Measurements from ENCODE around the gene NID1.

DNA sequence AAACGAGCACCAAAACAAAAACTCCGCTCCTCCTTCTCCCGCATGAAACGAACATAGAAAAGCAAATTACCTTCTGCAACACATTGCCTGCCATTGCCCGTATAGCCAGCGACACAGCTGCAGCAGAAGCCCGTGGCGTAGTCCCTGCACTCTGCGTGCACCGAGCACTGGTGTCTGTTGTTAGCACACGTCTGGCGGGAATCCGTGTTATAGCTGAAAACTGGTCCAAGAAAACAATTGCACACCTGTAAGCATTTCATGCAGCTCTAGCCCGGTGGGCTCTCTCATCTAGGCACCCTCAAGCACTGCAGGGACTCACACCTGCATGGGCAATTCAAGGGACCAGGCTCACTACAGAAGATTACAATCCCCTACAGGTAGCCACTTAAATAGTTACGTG is 26.9 kb downstream of the NID1 start:
- TF ChIP-seq TAF1 (IDR thresholded peaks at IDR 0.05; ENCODE audit: low read depth) (no peak), EGR1 (IDR thresholded peaks at IDR 0.05) (no peak), CEBPB (IDR thresholded peaks at IDR 0.05) (no peak), CREB1 (IDR thresholded peaks at IDR 0.05; ENCODE audit: low read depth) (no peak)
